ENCODE data around the gene HERC2. TPM values are rescaled to one million over a fixed set of nuclear protein-coding genes. Genes with fewer than 3 reads are reported as not detected.

The HERC2 gene
- total RNA-seq, 1 experiment from 2014 or later, result 69.2 TPM

- Histone ChIP-seq H3K4me1 (ENCODE audit: insufficient read depth, low read length) (no peaks in the 10 kb centered on the region; the same call in 1 of the 2 replicates), H3K27me3 (ENCODE audit: insufficient read depth, low read length) (no peaks in the 10 kb centered on the region), H3K27ac (ENCODE audit: insufficient read length, low read depth, low read length) (no peak overlapping the region), H3K23ac (ENCODE audit: insufficient read length, low read depth, low read length) (no peak overlapping the region), H3K9ac (ENCODE audit: extremely low read depth, insufficient read length, low read length) (no peak overlapping the region), H3K14ac (ENCODE audit: insufficient read depth, low read length) (no peak overlapping the region), H2BK120ac (ENCODE audit: low read depth, low read length, poor library complexity, severe bottlenecking) (no peak overlapping the region), H3K79me1 (ENCODE audit: insufficient read depth, low read depth, low read length, poor library complexity, severe bottlenecking) (no peaks in the 10 kb centered on the region), H3K23me2 (ENCODE audit: insufficient read length, low read depth, low read length, poor library complexity, severe bottlenecking) (no peaks in the 10 kb centered on the region), H4K20me1 (ENCODE audit: control insufficient read depth, insufficient read depth, insufficient read length) (no peaks in the 10 kb centered on the region), H3K9me3 (ENCODE audit: control insufficient read depth, low read depth, low read length) (no peaks in the 10 kb centered on the region), H2BK20ac (ENCODE audit: low read depth, low read length, poor library complexity, severe bottlenecking) (no peak overlapping the region), H3T11ph (ENCODE audit: low read length) (no peak overlapping the region), H4K8ac (replicated peaks; ENCODE audit: insufficient read length, low read depth, low read length) (no peak overlapping the region), H3K4me2 (ENCODE audit: insufficient read depth, insufficient read length, low read length) (no peak overlapping the region), H3K4ac (ENCODE audit: low read depth, low read length) (no peak overlapping the region), H2AK5ac (ENCODE audit: insufficient read length, low read length) (no peak overlapping the region), H3K56ac (ENCODE audit: insufficient read length, low read depth, low read length) (no peak overlapping the region), H2BK15ac (ENCODE audit: low read depth, low read length) (no peak overlapping the region), H2BK5ac (ENCODE audit: insufficient read length, low read length) (no peak overlapping the region), H2AFZ (ENCODE audit: low read length) (no peak overlapping the region), H4K5ac (ENCODE audit: insufficient read length, low read depth, low read length) (no peak overlapping the region), H2BK12ac (ENCODE audit: insufficient read length, low read depth, low read length) (no peak overlapping the region), H3K18ac (ENCODE audit: insufficient read length, low read depth, low read length) (no peak overlapping the region), H4K91ac (ENCODE audit: insufficient read length, low read depth, low read length) (no peak overlapping the region), H3K79me2 (ENCODE audit: insufficient read depth, low read length) (no peaks in the 10 kb centered on the region)
- WGBS (ENCODE audit: extremely low coverage, insufficient read length, low lambda C conversion rate), result no CpG with 5 or more reads among the region's 15 CpGs
- peak; percentile 32; the same call in 1 of the 3 replicates for TF ChIP-seq CTCF (conservative IDR thresholded peaks at IDR 0.05)
- Mint-ChIP-seq H3K27me3 (ENCODE audit: low read depth) (no peaks in the 10 kb centered on the region), H3K27ac (no peak overlapping the region), H3K36me3 (ENCODE audit: insufficient read depth in 1 of 3, low read depth in 3 of 3) (peaks cover 46 to 72% (median 66%) of the 10 kb centered on the region in 3 experiments; a peak in 6 of 7 replicates), H3K9me3 (no peaks in the 10 kb centered on the region), H3K4me3 (no peak overlapping the region), H3K4me1 (peaks cover 4 to 6% of the 10 kb centered on the region in 2 experiments)
- peak; percentile 49 for DNase-seq
These were observed 130.1 kb downstream of the HERC2 start for GRCh38 chr15:28191832-28192231.

Measured in H9 (cell line).